ENCODE results near the gene CLMN. TPM values are rescaled to one million over a fixed set of nuclear protein-coding genes. Genes with fewer than 3 reads are reported as not detected.

CLMN gene
- total RNA-seq, 4 donors from 2014 or later, result 6.5 to 10.0 (median 7.9) TPM

DNA sequence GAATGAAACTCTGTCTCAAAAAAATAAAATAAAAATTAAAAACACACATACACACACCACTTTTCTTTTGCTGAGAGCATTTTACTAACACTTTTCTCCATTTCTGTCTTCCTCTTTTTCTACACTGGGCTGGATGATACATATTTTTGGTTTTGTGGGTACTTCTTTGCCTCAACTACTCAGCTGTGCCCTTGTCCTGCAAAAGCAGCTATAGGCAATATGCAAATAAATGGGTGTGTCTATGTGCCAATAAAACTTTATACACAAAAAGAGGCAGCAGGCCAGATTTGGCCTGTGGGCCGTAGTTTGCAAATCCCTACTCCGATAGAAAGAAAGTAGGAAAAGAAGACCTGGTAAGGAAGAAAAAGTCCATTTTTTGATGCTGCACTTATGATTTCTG, 6.5 kb downstream of the CLMN start:
- H3K27ac ChIP-seq (replicated peaks in 1 of 4), result peak overlapping the region; percentile 2 to 49 (median 40)
- TF ChIP-seq POLR2A (IDR thresholded peaks at IDR 0.05; ENCODE audit: low read depth) (no peak), EP300 (IDR thresholded peaks at IDR 0.05) (no peak)
- H3K4me1 ChIP-seq, result peaks cover 28 to 45% (median 28%) of the 10 kb centered on the region in 4 donors
- H3K27me3 ChIP-seq, result no peaks in the 10 kb centered on the region
- H3K9me3 ChIP-seq, result no peaks in the 10 kb centered on the region
- no peak for DNase-seq (ENCODE audit: extremely low spot score)
- intact Hi-C loops (cut with DNase I), result no loop called here
- H3K4me3 ChIP-seq, result no peak overlapping the region
- WGBS, result 42% methylated on average over 2 of the region's 2 CpGs
- H3K36me3 ChIP-seq, result no peaks in the 10 kb centered on the region

DNA sequence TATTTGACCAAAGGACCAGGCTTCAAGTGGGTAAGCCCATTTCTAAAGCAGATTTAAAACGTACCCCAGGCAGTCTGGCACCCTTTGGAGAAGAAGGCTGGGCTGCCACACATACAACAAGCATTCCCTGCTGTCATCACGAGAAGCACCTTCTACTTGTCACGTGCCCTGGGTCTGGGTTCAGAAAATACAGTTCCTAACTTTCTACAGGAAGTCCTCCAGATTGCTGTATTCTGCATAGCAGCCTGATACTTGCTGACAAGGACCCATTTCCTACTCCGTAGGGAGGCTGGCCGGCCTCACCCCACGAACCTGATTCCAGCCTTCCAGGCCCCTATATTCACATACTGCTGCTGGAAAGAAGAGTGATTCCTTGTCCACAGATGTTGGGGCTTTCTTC, 7.4 kb downstream of the CLMN start:
- no peak for TF ChIP-seq POLR2A (IDR thresholded peaks at IDR 0.05; ENCODE audit: low read depth)
- TF ChIP-seq CTCF (IDR thresholded peaks at IDR 0.05), result no peak
- TF ChIP-seq EP300 (IDR thresholded peaks at IDR 0.05), result no peak
- no peak for TF ChIP-seq POLR2AphosphoS5 (IDR thresholded peaks at IDR 0.05)
- no peak for DNase-seq (ENCODE audit: extremely low spot score)
- peaks cover 28 to 52% (median 33%) of the 10 kb centered on the region in 4 donors for H3K4me1 ChIP-seq
- H3K36me3 ChIP-seq, result no peaks in the 10 kb centered on the region
- H3K9me3 ChIP-seq, result no peaks in the 10 kb centered on the region
- WGBS, result 81% methylated on average over 6 of the region's 6 CpGs
- intact Hi-C loops (cut with DNase I), result no loop called here
- no peaks in the 10 kb centered on the region for H3K27me3 ChIP-seq
- H3K4me3 ChIP-seq, result no peak overlapping the region
- peak overlapping the region; percentile 2 to 41 (median 26) for H3K27ac ChIP-seq (replicated peaks in 1 of 4)

DNA sequence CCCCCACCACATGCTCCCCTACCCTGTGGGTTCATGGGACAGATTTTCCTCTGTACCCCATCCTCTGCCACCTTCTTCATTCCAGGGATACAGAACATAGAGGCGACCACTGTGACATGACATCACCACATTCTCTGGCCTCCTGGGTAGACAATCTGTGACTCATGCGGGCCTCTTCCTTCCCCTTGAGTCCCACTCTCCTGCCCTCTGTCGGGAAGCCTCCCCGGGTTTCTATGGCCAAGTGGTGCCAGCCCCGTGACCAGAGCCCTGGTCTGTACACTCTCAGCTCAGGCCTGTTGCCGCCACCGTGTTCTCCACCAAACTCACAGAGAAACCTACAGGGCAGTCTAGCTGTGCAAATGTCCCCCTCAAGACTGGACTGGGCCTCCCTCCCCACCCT, 8.0 kb downstream of the CLMN start:
- H3K4me1 ChIP-seq, result peaks cover 28 to 57% (median 34%) of the 10 kb centered on the region in 4 donors
- no peak for DNase-seq (ENCODE audit: extremely low spot score)
- H3K27me3 ChIP-seq, result no peaks in the 10 kb centered on the region
- intact Hi-C loops (cut with DNase I), result no loop called here
- 79% methylated on average over 7 of the region's 7 CpGs for WGBS
- H3K9me3 ChIP-seq, result no peaks in the 10 kb centered on the region
- H3K4me3 ChIP-seq, result no peak overlapping the region
- no peaks in the 10 kb centered on the region for H3K36me3 ChIP-seq
- no peak for TF ChIP-seq EP300 (IDR thresholded peaks at IDR 0.05)
- no peak for TF ChIP-seq POLR2A (IDR thresholded peaks at IDR 0.05; ENCODE audit: low read depth)
- no peak for TF ChIP-seq CTCF (IDR thresholded peaks at IDR 0.05)
- no peak for TF ChIP-seq POLR2AphosphoS5 (IDR thresholded peaks at IDR 0.05)
- peak overlapping the region; percentile 2 to 41 (median 26) for H3K27ac ChIP-seq (replicated peaks in 1 of 4)

- H3K4me3 ChIP-seq, result no peak overlapping the region
- TF ChIP-seq CTCF (IDR thresholded peaks at IDR 0.05), result no peak
- peak overlapping the region in 1 of 4 donors; percentile 6 for H3K27ac ChIP-seq (replicated peaks in 1 of 4)
- no peaks in the 10 kb centered on the region for H3K36me3 ChIP-seq
- intact Hi-C loops (cut with DNase I), result no loop called here
- 89% methylated on average over 15 of the region's 16 CpGs for WGBS
- no peaks in the 10 kb centered on the region for H3K9me3 ChIP-seq
- H3K27me3 ChIP-seq, result no peaks in the 10 kb centered on the region
- H3K4me1 ChIP-seq, result peaks cover 28 to 58% (median 34%) of the 10 kb centered on the region in 4 donors
- no peak for DNase-seq (ENCODE audit: extremely low spot score)
Measured at GRCh38 chr14:95310635-95311380, 8.9 kb downstream of the CLMN start.

- H3K9me3 ChIP-seq, result no peaks in the 10 kb centered on the region
- H3K27me3 ChIP-seq, result no peaks in the 10 kb centered on the region
- 95% methylated on average over 10 of the region's 10 CpGs for WGBS
- peaks cover 19 to 56% (median 28%) of the 10 kb centered on the region in 4 donors for H3K4me1 ChIP-seq
- no peak overlapping the region for H3K4me3 ChIP-seq
- no peaks in the 10 kb centered on the region for H3K36me3 ChIP-seq
- intact Hi-C loops (cut with DNase I), result no loop called here
- H3K27ac ChIP-seq (replicated peaks in 1 of 4), result peak overlapping the region in 1 of 4 donors; percentile 10
- DNase-seq (ENCODE audit: extremely low spot score), result no peak
- TF ChIP-seq CTCF (IDR thresholded peaks at IDR 0.05), result no peak
- no peak for TF ChIP-seq POLR2A (IDR thresholded peaks at IDR 0.05; ENCODE audit: low read depth)
- no peak for TF ChIP-seq POLR2AphosphoS5 (IDR thresholded peaks at IDR 0.05)
- no peak for TF ChIP-seq EP300 (IDR thresholded peaks at IDR 0.05)
Measured at GRCh38 chr14:95309261-95310051, 10.3 kb downstream of the CLMN start.

All from esophagus muscularis mucosa (tissue), 4 donors.